Bronchial epithelial cell (primary cell): ENCODE measurements around the gene NDE1. TPM values are rescaled to one million over a fixed set of nuclear protein-coding genes. Genes with fewer than 3 reads are reported as not detected.

Experiments used
- DNase-seq: peaks from one replicate; pipeline ENCODE4 v3.0.0-alpha.2; 2010; ENCODE audit warnings: low read depth
- FAIRE-seq: peaks from 2 replicates; lab custom pipeline; 2011; peaks lifted over from hg19 to GRCh38; lab: Jason Lieb, UNC
- H3K27me3 ChIP-seq: 2 replicates; pipeline ENCODE4 v1.5.1; 2011; ENCODE audit warnings: low read length; ENCODE audit not compliant: control insufficient read depth, insufficient read depth
- H3K36me3 ChIP-seq: 2 replicates; pipeline ENCODE4 v1.5.1; 2011; ENCODE audit warnings: low read length; ENCODE audit not compliant: control insufficient read depth, insufficient read depth
- H3K4me3 ChIP-seq: 2 replicates; pipeline ENCODE4 v1.5.1; 2011; ENCODE audit warnings: mild to moderate bottlenecking, low read depth, low read length, control low read depth
- total RNA-seq: library from RNA; depleted of rRNA; stranded (reverse); fragments of >200 nt; gene quantifications from 2 replicates; pipeline ENCODE4 v1.2.1, GENCODE V29; 2014
- TF ChIP-seq, protein P1 (sequence below): IDR thresholded peaks from 2 replicates; pipeline ENCODE4 v1.5.1; 2011; ENCODE audit warnings: mild to moderate bottlenecking, moderate library complexity, low read length, control low read depth, inconsistent platforms; ENCODE audit not compliant: insufficient read depth, severe bottlenecking

Gene NDE1
- total RNA-seq, 1 donor from 2014 or later: 74.2 TPM

DNA sequence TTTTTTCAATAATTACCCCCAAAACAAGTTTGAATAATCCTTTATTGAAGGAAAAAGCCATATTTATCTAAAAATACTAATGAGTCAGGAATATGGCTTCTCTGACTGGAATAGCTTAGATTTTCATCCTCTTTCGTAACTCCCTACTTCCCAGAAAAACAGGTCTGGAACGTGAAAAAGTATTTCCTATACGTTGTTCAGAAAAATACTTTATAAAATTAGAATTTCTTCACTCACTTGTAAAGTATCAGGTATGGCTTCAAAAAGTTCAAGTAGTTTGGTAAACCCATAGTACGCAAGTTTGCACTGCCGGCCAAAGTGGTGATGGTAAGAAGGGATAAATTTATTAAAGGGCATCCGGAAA lies 40.8 kb upstream of the NDE1 start:
- Histone ChIP-seq H3K4me3 (no peak overlapping the region), H3K36me3 (peaks cover 4% of the 10 kb centered on the region), H3K27me3 (no peaks in the 10 kb centered on the region)
- TF ChIP-seq, protein P1, sequence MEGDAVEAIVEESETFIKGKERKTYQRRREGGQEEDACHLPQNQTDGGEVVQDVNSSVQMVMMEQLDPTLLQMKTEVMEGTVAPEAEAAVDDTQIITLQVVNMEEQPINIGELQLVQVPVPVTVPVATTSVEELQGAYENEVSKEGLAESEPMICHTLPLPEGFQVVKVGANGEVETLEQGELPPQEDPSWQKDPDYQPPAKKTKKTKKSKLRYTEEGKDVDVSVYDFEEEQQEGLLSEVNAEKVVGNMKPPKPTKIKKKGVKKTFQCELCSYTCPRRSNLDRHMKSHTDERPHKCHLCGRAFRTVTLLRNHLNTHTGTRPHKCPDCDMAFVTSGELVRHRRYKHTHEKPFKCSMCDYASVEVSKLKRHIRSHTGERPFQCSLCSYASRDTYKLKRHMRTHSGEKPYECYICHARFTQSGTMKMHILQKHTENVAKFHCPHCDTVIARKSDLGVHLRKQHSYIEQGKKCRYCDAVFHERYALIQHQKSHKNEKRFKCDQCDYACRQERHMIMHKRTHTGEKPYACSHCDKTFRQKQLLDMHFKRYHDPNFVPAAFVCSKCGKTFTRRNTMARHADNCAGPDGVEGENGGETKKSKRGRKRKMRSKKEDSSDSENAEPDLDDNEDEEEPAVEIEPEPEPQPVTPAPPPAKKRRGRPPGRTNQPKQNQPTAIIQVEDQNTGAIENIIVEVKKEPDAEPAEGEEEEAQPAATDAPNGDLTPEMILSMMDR: no peak
- FAIRE-seq (no peak), DNase-seq (no peak)

DNA sequence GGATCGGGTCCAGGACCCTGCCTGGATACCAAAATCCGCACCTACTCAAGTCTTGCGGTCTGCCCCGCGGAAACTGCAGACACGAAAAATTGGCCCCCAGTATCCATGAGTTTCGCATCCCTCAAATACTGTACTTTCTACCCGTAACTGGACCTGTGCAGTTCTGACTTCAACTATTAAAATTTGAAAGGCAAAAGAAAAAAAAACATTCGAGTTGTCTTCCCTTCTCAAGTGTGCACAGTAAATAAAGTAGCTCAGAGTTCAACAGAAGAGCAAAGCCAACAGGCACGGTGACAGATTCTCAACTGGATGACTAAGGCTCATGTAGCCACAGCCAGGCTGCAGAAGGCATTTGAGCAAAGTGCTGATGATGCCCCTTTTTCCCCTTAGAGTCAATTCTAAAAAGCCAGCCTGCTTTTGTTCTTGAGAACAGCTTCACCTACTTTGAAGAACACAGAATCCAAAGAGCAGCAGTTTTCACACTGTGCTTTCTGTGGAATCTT lies 39.6 kb upstream of the NDE1 start:
- Histone ChIP-seq H3K36me3 (peaks cover 2% of the 10 kb centered on the region), H3K4me3 (no peak overlapping the region), H3K27me3 (no peaks in the 10 kb centered on the region)
- peak; percentile 7 for DNase-seq
- TF ChIP-seq, protein P1: no peak
- no peak for FAIRE-seq

DNA sequence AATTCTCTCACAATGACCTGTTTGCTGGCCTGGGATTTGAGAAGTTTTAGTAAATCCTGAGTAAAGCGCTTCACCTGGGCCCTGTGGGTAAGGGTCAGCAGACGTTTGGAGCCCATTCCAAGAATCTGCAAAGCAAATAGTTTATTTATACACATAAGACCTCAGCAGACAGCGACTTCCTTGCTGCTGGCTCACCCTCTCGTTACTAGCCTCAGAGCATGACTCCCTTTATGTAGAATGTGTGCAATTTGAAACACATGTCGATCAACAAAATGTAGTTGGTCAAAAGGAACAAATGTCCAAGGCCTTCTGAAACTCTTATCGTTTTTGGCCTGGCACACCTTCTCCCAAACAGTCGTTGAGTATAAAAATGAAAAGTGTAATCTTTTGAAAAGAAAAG lies 38.4 kb upstream of the NDE1 start:
- H3K36me3 ChIP-seq: peaks cover 5% of the 10 kb centered on the region
- no peaks in the 10 kb centered on the region for H3K27me3 ChIP-seq
- DNase-seq (peak; percentile 18), FAIRE-seq (no peak)
- TF ChIP-seq, protein P1: no peak
- no peak overlapping the region for H3K4me3 ChIP-seq

DNA sequence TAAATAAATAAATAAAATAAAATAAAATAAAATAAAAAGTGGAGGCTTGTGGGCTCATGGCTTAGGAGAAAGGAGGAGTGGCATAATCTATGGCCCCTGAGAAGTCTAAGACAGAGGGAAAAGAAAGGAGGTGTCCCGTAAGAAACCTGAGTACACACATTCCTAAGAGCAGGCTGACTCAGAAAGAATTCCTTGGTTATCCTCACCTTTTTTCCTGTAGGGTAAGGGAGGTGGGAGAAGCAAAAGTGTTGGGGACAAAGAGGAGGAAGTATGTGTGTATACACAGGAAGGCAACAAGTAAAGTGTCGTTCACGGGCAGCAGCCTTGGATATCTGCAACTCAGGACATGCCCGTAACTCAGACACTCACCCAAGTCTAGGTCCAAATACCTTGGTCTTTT lies 36.4 kb upstream of the NDE1 start:
- TF ChIP-seq, protein P1: no peak
- H3K36me3 ChIP-seq: peaks cover 6% of the 10 kb centered on the region
- DNase-seq (peak; percentile 89), FAIRE-seq (no peak)
- H3K27me3 ChIP-seq: no peaks in the 10 kb centered on the region
- no peak overlapping the region for H3K4me3 ChIP-seq

DNA sequence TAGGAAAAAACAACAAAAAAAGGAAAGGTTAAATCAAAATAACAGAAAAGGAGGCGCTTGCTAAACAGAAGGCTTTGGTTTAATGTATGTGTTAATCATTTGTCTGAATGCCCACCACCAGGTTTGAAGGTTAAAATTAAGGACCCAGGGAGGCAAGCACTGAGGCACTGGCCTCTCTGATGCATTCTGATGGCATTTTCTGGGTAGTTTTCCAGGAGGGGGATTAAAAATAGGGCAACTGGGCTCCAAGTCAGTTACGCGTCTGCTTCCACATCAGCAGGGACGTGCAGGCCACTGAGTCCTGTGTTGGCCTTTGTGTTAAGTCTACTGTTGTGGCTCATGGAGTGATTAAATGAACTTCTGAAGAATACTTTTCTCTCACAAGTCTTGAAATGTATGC lies 34.0 kb upstream of the NDE1 start:
- no peak overlapping the region for H3K4me3 ChIP-seq
- FAIRE-seq: no peak
- DNase-seq: no peak
- TF ChIP-seq, protein P1: no peak
- H3K36me3 ChIP-seq: peaks cover 12% of the 10 kb centered on the region
- H3K27me3 ChIP-seq: no peaks in the 10 kb centered on the region
